GM12878 (cell line): ENCODE measurements around the gene ASB3. TPM values are rescaled to one million over a fixed set of nuclear protein-coding genes. Genes with fewer than 3 reads are reported as not detected.
"Not testable (repeated sequence)": the region's sequence is repeated elsewhere in the genome, so short reads cannot be mapped to it uniquely, and the experiment has no call there.

ENCODE experiments used
- ATAC-seq: fragments of 200-7000 bp; cut with Tn5 transposase; 3 replicates; pipeline ENCODE4 v1.9.1; 2020; ENCODE audit warnings: mild to moderate bottlenecking, moderate library complexity
- BruUV-seq: library from RNA; stranded (reverse); fragments of 400-500 nt; replicated peaks from 2 replicates; lab custom pipeline; 2021; lab: Mats Ljungman, UMichigan
- CTCF ChIA-PET: fragments of 300-600 bp; sonication (Branson Sonifier 250); formaldehyde crosslinking; extraction: SDS; loops from one replicate; lab custom pipeline; 2021; ENCODE audit warnings: inconsistent platforms; lab: Yijun Ruan, JAX
- POLR2A ChIA-PET: fragments of 350-600 bp; formaldehyde crosslinking; extraction: SDS; loops from one replicate; lab custom pipeline; 2021; ENCODE audit warnings: inconsistent platforms; lab: Charles Lee
- RAD21 ChIA-PET: fragments of 300-600 bp; sonication (Branson Sonifier 250); formaldehyde crosslinking; loops from one replicate; lab custom pipeline; 2023; ENCODE audit warnings: antibody characterized with exemption; ENCODE audit not compliant: unreplicated experiment; lab: Charles Lee
- SMC1A ChIA-PET: fragments of 300-600 bp; sonication (Branson Sonifier 250); formaldehyde crosslinking; loops from one replicate; lab custom pipeline; 2023; ENCODE audit not compliant: unreplicated experiment, uncharacterized antibody; lab: Charles Lee
- DNase-seq: peaks from one replicate; pipeline ENCODE4 v3.0.0-alpha.2; 2011; ENCODE audit warnings: low read depth, low spot score
- FAIRE-seq: peaks from 3 replicates; lab custom pipeline; 2011; peaks lifted over from hg19 to GRCh38; lab: Jason Lieb, UNC
- H2AFZ ChIP-seq: 2 replicates; pipeline ENCODE4 v1.6.0; 2011; ENCODE audit warnings: low read depth, low read length, control low read depth; ENCODE audit not compliant: control insufficient read depth
- H3K27ac ChIP-seq: 2 replicates; pipeline ENCODE4 v1.5.1; 2011; ENCODE audit warnings: control low read depth; ENCODE audit not compliant: control insufficient read depth, insufficient read depth
- H3K27me3 ChIP-seq, 2 experiments: replicated peaks in 1 of 2; 2 replicates each; pipeline versions ENCODE4 v1.6.0 to v1.6.1; 2011; ENCODE audit warnings: low read length in 1 of 2; ENCODE audit not compliant: control insufficient read depth in 2 of 2, insufficient read depth in 2 of 2
- H3K36me3 ChIP-seq, 2 experiments: 2 replicates each; pipeline ENCODE4 v1.5.1; 2011; ENCODE audit warnings: low read length in 1 of 2; ENCODE audit not compliant: control insufficient read depth in 2 of 2, insufficient read depth in 2 of 2
- H3K4me1 ChIP-seq: 2 replicates; pipeline ENCODE4 v1.6.1; 2011; ENCODE audit warnings: mild to moderate bottlenecking, low read length, moderate library complexity, mixed read lengths; ENCODE audit not compliant: control insufficient read depth, insufficient read depth
- H3K4me2 ChIP-seq: 2 replicates; pipeline ENCODE4 v1.6.0; 2011; ENCODE audit warnings: control low read depth; ENCODE audit not compliant: control insufficient read depth, insufficient read depth
- H3K4me3 ChIP-seq: fragments of 200-600 bp; sonication (generic); 2 replicates; pipeline ENCODE4 v1.5.1; 2016
- H3K79me2 ChIP-seq: 2 replicates; pipeline ENCODE4 v1.6.0; 2011; ENCODE audit warnings: low read length; ENCODE audit not compliant: control insufficient read depth, insufficient read depth
- H3K9ac ChIP-seq: 2 replicates; pipeline ENCODE4 v1.8.0; 2011; ENCODE audit warnings: low read length, control low read depth, mixed read lengths; ENCODE audit not compliant: control insufficient read depth, insufficient read depth
- H3K9me3 ChIP-seq: replicated peaks from 3 replicates; pipeline ENCODE4 v1.5.1; 2011; ENCODE audit warnings: mild to moderate bottlenecking, low read length; ENCODE audit not compliant: control insufficient read depth, insufficient read depth
- H4K20me1 ChIP-seq: 2 replicates; pipeline ENCODE4 v1.6.0; 2011; ENCODE audit not compliant: control insufficient read depth, insufficient read depth
- CEBPB ChIP-seq, 2 experiments: fragments of 150-350 bp in 1 of 2; IDR thresholded peaks; 2 replicates each; pipeline ENCODE4 v1.6.1; 2012 to 2014; ENCODE audit warnings: low read depth in 2 of 2, low read length in 2 of 2, borderline replicate concordance in 1 of 2, inconsistent platforms in 1 of 2
- LARP7 ChIP-seq: fragments of 450-650 bp; IDR thresholded peaks from 2 replicates; pipeline ENCODE4 v1.6.1; 2017; ENCODE audit warnings: mild to moderate bottlenecking
- MEF2B ChIP-seq: fragments of 450-650 bp; IDR thresholded peaks from 2 replicates; pipeline ENCODE4 v1.6.1; 2018; ENCODE audit warnings: mild to moderate bottlenecking, moderate library complexity; ENCODE audit not compliant: partially characterized antibody, poor library complexity, severe bottlenecking
- POLR2AphosphoS5 ChIP-seq: IDR thresholded peaks from 2 replicates; pipeline ENCODE4 v1.6.1; 2011; ENCODE audit warnings: mild to moderate bottlenecking, low read length, inconsistent platforms
- RCOR1 ChIP-seq: conservative IDR thresholded peaks from 2 replicates; pipeline ENCODE4 v1.6.1; 2012; ENCODE audit warnings: low read depth, low read length, improper control_type of control experiment
- WGBS: methylation state at CpG from one replicate; pipeline ENCODE4 v1.1.6; 2016; ENCODE audit warnings: low lambda C conversion rate; ENCODE audit not compliant: insufficient replicate concordance, insufficient coverage; ENCODE audit errors: missing lambda C conversion rate; 5-methylcytosine and 5-hydroxymethylcytosine counted together
- in situ Hi-C: fragments of 300-500 bp; cut with MboI; formaldehyde crosslinking; loops from 9 replicates; pipeline ENCODE4 v1.14.3; 2018; ENCODE audit warnings: mixed read lengths
- intact Hi-C: fragments of 100-400 bp; cut with micrococcal nuclease; formaldehyde crosslinking; loops from one replicate; pipeline ENCODE4 v1.14.2; 2022; ENCODE audit not compliant: unreplicated experiment
- polyA plus RNA-seq, 11 experiments: library from polyadenylated mRNA; depleted of rRNA in 4 of 11; unstranded in 6 of 11; stranded (reverse) in 5 of 11; fragments of >200 nt; fragmentation: Nextera tagmentation in 4 of 11; fragmentation: Illumina TruSeq in 1 of 11; extraction: Ambion mirVana in 4 of 11; extraction: Trizol in 1 of 11; gene quantifications; 1 replicate in 1 of 11; 2 replicates in 10 of 11; pipeline versions ENCODE4 v1.2.1 to v1.2.3, GENCODE V29; 2011 to 2016; ENCODE audit warnings: inconsistent platforms in 2 of 11, missing spikeins in 2 of 11, low read depth in 1 of 11
- total RNA-seq, 4 experiments: library from RNA; depleted of rRNA in 3 of 4; stranded (reverse); fragments of >200 nt in 3 of 4; fragmentation: Illumina TruSeq in 1 of 4; extraction: Trizol in 1 of 4; gene quantifications; 2 replicates each; pipeline versions ENCODE4 v1.2.1 to v1.2.3, GENCODE V29; 2013 to 2021
- TF ChIP-seq, protein P1 (sequence below): fragments of 450-650 bp; conservative IDR thresholded peaks from 2 replicates; pipeline ENCODE4 v1.6.1; 2017; ENCODE audit warnings: mild to moderate bottlenecking, moderate library complexity

Gene ASB3
- total and polyA plus RNA-seq, 10 of the 15 experiments (the other 5 are each of a cell fraction or from before 2014, with no cell fraction given), result 16.4 to 30.9 (median 22.6) TPM

DNA sequence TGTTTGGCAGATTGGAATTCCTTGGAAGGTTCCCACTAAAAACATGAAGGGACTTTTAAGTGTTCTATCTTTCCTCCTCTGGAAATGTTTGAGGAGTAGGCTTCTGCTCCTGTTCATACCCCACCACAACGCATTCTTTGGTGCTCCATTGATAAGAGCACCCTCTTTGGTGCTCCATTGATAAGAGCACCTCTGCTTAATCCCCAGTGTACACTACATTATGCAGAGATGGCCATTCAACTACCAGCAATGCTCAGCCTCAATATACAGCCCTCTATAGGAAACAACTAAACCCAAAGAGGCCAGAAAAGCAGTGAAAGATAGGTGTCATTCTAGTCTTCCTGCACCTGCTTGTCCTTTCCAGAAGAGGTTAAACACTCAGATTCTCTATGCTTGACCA is 21.0 kb downstream of the ASB3 start (continued):
- no peak for TF ChIP-seq POLR2AphosphoS5
- TF ChIP-seq CEBPB (IDR thresholded peaks at IDR 0.05; ENCODE audit: borderline replicate concordance in 1 of 2, low read depth in 2 of 2, low read length in 2 of 2), result no peak
- no peak for TF ChIP-seq MEF2B
- TF ChIP-seq, protein P1, sequence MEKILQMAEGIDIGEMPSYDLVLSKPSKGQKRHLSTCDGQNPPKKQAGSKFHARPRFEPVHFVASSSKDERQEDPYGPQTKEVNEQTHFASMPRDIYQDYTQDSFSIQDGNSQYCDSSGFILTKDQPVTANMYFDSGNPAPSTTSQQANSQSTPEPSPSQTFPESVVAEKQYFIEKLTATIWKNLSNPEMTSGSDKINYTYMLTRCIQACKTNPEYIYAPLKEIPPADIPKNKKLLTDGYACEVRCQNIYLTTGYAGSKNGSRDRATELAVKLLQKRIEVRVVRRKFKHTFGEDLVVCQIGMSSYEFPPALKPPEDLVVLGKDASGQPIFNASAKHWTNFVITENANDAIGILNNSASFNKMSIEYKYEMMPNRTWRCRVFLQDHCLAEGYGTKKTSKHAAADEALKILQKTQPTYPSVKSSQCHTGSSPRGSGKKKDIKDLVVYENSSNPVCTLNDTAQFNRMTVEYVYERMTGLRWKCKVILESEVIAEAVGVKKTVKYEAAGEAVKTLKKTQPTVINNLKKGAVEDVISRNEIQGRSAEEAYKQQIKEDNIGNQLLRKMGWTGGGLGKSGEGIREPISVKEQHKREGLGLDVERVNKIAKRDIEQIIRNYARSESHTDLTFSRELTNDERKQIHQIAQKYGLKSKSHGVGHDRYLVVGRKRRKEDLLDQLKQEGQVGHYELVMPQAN, result no peak
- no peak for TF ChIP-seq RCOR1
- TF ChIP-seq LARP7, result no peak

DNA sequence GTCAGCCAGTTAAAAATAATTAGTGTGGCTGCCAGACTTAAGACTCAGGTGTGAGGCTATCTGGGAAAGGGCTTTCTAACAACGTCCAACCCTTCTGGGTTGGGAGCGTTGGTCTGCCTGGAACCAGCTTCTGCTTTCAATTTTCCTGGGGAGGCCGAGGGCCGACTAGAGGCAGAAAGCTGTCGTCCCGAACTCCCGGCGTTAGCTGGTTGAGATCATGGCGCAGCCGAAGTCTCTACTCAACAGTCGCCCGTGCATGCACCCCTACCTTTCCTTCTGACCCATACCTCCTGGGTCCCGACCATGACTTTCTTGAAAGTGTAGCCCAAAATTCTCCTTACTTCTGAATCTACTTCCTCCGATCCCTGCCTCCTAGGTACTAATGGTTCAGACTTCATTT is 29.5 kb downstream of the ASB3 start:
- not testable (repeated sequence) for FAIRE-seq

More for the DNA sequence above, 29.5 kb downstream of the ASB3 start:
- BruUV-seq, H4K20me1 ChIP-seq, RAD21 ChIA-PET, H3K4me3 ChIP-seq, ATAC-seq, intact Hi-C loops, H3K27me3 ChIP-seq, H3K36me3 ChIP-seq, H3K27ac ChIP-seq, H2AFZ ChIP-seq, in situ Hi-C loops, H3K9me3 ChIP-seq, H3K9ac ChIP-seq, CTCF ChIA-PET, H3K79me2 ChIP-seq, H3K4me2 ChIP-seq, H3K4me1 ChIP-seq, DNase-seq: not testable (repeated sequence)
- POLR2A ChIA-PET, result interaction anchor here (1.8 kb wide), 1 partner anchor 10 kb away, joined by 6 read pairs; the partner anchor contains the start of gene CHAC2
- SMC1A ChIA-PET, result interaction anchor here (2.8 kb wide), 1 partner anchor 10 kb away, joined by 13 read pairs; the partner anchor contains the start of gene CHAC2
- 99% methylated on average over 14 of the region's 14 CpGs for WGBS
